Measurements from ENCODE around the gene IZUMO1R.

Gene IZUMO1R

DNA sequence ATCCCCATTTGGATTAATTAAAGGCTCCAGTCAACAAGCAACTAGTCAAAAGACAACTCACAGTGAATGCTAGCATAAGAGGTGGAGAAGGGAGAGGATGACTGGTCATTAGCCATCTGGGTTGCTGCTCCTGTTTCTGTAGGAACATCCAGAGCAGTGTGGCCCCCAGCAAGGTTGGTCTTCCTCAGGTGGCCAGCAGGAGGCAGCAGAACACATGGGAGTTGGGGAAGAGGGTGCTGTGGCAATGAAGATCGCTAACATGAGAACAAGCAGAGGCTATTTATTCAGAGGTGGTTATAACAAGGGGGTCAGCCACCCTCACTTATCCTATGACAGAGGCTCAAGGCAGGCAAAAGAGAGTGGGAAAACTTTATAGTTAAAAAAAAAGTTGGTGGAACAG is 21.3 kb downstream of the IZUMO1R start:
- no peak for DNase-seq (ENCODE audit: extremely low read depth, low read depth)
- TF ChIP-seq, protein P1, sequence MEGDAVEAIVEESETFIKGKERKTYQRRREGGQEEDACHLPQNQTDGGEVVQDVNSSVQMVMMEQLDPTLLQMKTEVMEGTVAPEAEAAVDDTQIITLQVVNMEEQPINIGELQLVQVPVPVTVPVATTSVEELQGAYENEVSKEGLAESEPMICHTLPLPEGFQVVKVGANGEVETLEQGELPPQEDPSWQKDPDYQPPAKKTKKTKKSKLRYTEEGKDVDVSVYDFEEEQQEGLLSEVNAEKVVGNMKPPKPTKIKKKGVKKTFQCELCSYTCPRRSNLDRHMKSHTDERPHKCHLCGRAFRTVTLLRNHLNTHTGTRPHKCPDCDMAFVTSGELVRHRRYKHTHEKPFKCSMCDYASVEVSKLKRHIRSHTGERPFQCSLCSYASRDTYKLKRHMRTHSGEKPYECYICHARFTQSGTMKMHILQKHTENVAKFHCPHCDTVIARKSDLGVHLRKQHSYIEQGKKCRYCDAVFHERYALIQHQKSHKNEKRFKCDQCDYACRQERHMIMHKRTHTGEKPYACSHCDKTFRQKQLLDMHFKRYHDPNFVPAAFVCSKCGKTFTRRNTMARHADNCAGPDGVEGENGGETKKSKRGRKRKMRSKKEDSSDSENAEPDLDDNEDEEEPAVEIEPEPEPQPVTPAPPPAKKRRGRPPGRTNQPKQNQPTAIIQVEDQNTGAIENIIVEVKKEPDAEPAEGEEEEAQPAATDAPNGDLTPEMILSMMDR (IDR thresholded peaks at IDR 0.05; ENCODE audit: low read depth, low read length), result peak; percentile 36

DNA sequence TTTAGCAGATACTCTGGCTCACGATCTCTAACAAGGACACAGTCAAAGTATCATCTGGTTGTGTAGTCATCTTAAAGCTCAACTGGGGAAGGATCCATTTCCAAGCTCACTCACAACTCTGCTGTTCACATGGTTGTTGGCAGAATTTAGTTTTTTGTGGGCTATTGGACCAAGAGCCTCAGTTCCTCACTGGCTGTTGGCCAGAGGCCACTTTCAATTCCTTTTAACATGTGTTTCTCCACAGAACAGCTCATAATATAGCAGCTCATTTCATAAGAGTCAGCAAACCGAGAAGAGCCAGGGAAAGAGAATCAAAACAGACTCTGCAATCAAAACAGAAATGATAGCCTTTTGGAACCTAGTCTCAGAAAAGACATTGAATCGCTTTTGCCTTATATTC is 22.6 kb downstream of the IZUMO1R start:
- TF ChIP-seq, protein P1 (IDR thresholded peaks at IDR 0.05; ENCODE audit: low read depth, low read length), result no peak

DNA sequence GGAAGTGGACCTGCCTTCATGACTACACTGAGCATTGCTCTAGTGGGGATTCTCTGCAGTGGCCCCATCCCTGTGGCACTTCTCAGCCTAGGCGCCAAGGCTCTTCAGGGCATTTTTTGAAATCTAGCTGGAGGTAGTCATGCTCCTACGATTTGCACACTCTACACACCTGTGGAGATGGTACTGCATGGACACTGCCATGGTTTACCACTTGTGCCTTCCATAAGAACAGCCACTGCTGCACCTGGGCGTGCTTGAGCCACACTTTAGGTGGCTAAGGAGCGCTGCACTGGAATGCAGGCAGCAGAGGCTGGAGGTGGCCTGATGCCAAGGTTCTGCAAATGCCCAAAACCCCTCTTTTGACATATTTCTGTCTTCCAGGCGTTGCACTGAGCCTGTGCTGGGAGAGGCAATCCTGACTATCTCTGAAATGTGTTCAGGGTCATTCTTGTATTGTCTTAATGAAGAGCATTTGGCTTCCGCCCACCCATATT is 24.3 kb downstream of the IZUMO1R start:
- DNase-seq (ENCODE audit: extremely low read depth, low read depth), result no peak
- TF ChIP-seq, protein P1 (IDR thresholded peaks at IDR 0.05; ENCODE audit: low read depth, low read length), result no peak

More for the DNA sequence above, 22.6 kb downstream of the IZUMO1R start:
- DNase-seq (ENCODE audit: extremely low read depth, low read depth), result no peak

DNA sequence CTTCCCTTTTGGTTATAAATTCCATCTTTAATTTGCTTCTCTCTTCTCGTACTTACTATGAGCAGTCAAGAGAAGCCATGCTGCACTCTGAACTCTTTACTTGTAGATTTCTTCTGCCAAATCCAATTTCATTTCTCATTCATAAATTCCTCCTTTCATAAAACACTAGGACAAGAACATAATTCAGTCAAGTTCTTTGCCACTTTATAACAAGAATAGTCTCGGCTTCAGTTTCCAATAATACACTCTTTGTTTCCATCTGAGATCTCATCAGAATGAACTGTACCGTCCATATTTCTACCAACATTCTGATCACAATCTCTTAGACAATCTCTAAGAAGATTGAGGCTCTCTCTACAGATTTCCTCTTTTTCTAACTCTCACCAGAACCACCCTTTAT is 25.1 kb downstream of the IZUMO1R start:
- DNase-seq (ENCODE audit: extremely low read depth, low read depth), result no peak
- TF ChIP-seq, protein P1 (IDR thresholded peaks at IDR 0.05; ENCODE audit: low read depth, low read length), result no peak

DNA sequence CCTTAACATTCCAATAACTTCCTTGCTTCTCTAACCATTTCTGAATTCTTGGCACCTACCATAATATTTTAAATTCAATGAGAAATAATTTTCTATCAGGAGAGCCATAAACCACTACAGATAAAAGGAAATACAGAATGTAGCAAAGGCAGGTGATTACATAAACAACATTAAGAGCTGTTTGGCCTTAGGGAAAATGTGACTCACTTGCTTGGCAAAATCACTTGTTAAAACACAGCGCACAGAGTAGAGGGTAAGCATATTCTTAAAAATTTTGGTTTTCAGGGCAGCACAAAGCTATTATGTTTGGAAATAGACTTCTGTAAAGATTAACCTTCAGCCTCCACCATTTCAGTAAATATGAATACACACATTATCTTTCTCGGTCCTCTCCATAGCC is 26.4 kb downstream of the IZUMO1R start:
- no peak for DNase-seq (ENCODE audit: extremely low read depth, low read depth)

DNA sequence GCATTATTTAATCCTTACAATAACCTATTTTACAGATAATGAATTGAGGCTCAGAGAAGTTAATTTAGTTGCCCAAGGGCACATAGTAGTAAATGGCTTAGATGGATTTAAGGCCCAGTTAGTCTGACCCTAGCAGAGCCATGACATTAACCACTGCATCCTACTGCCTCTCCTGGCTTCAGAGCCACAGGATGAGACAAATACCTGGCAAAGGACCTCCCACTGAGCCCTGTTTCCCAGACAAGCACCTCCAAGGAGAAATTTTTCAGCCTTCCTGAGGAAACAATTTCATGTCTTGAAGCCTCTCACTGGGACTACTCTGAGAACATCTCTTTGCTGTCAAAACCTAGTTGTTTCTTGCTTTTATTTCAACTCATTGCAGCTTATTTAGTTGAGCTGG is 28.4 kb downstream of the IZUMO1R start:
- no peak for DNase-seq (ENCODE audit: extremely low read depth, low read depth)
- TF ChIP-seq, protein P1 (IDR thresholded peaks at IDR 0.05; ENCODE audit: low read depth, low read length), result no peak

More for the DNA sequence above, 26.4 kb downstream of the IZUMO1R start:
- TF ChIP-seq, protein P1 (IDR thresholded peaks at IDR 0.05; ENCODE audit: low read depth, low read length), result no peak

DNA sequence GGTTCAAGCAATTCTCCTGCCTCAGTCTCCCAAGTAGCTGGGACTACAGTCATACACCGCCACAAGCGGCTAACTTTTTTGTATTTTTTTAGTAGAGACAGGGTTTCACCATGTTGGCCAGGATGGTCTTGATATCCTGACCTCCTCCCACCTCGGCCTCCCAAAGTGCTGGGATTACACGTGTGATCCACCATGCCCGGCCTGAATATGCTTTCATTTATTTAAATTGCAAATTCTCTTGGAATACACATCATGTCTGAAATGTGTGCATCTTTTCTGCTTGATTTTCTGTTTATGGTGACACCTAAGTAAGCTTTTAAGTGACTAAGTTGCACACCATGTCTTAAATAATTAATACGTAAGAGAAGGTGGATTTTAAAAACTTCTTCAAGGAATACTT is 31.7 kb downstream of the IZUMO1R start:
- DNase-seq (ENCODE audit: extremely low read depth, low read depth), result no peak
- TF ChIP-seq, protein P1 (IDR thresholded peaks at IDR 0.05; ENCODE audit: low read depth, low read length), result no peak

Measured in AG09319 (cell line).